ENCODE measurements around the gene MAX. TPM values are rescaled to one million over a fixed set of nuclear protein-coding genes. Genes with fewer than 3 reads are reported as not detected.

The MAX gene, protein sequence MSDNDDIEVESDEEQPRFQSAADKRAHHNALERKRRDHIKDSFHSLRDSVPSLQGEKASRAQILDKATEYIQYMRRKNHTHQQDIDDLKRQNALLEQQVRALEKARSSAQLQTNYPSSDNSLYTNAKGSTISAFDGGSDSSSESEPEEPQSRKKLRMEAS
- total RNA-seq (ENCODE audit: low replicate concordance): 21.4 and 22.2 TPM in 2 replicates

- peak within 1 kb of the TSS; percentile 90 for H2AFZ ChIP-seq (replicated peaks)
- Mint-ChIP-seq H3K9me3 (no peaks in the 10 kb centered on the region), H3K27ac (peak within 1 kb of the TSS; percentile 84), H3K4me3 (peak within 1 kb of the TSS; percentile 96), H3K27me3 (ENCODE audit: insufficient read depth, low read depth) (peaks cover 7% of the 10 kb centered on the region), H3K36me3 (peaks cover 2% of the 10 kb centered on the region), H3K4me1 (peaks cover 13% of the 10 kb centered on the region)
- peaks cover 7% of the 10 kb centered on the region for H3K4me1 ChIP-seq
- H3K4me3 ChIP-seq: peak within 1 kb of the TSS; percentile 92
- peaks cover 4% of the 10 kb centered on the region for H4K20me1 ChIP-seq (ENCODE audit: low read depth)
- no peaks in the 10 kb centered on the region for H3K36me3 ChIP-seq
- H3K27me3 ChIP-seq: peaks cover 13% of the 10 kb centered on the region
- H3F3A ChIP-seq (ENCODE audit: low read depth): no peaks in the 10 kb centered on the region
- peak within 1 kb of the TSS; percentile 59 for H3K27ac ChIP-seq
- TF ChIP-seq EZH2 (IDR thresholded peaks at IDR 0.05): no peak
- TF ChIP-seq, protein P1, sequence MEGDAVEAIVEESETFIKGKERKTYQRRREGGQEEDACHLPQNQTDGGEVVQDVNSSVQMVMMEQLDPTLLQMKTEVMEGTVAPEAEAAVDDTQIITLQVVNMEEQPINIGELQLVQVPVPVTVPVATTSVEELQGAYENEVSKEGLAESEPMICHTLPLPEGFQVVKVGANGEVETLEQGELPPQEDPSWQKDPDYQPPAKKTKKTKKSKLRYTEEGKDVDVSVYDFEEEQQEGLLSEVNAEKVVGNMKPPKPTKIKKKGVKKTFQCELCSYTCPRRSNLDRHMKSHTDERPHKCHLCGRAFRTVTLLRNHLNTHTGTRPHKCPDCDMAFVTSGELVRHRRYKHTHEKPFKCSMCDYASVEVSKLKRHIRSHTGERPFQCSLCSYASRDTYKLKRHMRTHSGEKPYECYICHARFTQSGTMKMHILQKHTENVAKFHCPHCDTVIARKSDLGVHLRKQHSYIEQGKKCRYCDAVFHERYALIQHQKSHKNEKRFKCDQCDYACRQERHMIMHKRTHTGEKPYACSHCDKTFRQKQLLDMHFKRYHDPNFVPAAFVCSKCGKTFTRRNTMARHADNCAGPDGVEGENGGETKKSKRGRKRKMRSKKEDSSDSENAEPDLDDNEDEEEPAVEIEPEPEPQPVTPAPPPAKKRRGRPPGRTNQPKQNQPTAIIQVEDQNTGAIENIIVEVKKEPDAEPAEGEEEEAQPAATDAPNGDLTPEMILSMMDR (IDR thresholded peaks at IDR 0.05): no peak
- no peak for TF ChIP-seq EZH2phosphoT487 (IDR thresholded peaks at IDR 0.05)
- H3K9ac ChIP-seq: peak within 1 kb of the TSS; percentile 74
- no peaks in the 10 kb centered on the region for H3K9me3 ChIP-seq (ENCODE audit: low read depth)
- peaks cover 35% of the 10 kb centered on the region for H3K79me2 ChIP-seq (ENCODE audit: low read depth)
- DNase-seq (ENCODE audit: low spot score): peak; percentile 98
- peak within 1 kb of the TSS; percentile 93 for H3K4me2 ChIP-seq
Measured at GRCh38 chr14:65102441-65103149, at the start of gene MAX. Gene MAX (minus strand): TSS chr14:65102517. CDS start chr14:65102339, 178 bp downstream.

DNA sequence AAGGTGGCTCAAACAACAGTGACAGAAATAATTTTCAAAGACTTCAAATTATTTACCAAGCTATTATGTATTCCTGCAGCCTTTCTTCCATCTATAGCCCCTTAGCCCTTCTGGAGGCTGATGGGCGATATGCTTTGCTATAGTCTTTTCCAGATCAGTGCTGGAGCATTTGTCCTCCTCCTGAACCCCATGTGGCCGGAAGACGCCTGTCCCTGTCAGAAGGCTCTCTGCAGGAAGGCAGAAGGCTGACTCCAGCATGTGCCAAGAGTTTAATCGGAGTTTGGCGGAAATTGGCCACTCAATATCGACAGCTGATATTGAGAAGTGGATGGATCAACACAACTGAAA, 49.3 kb upstream of the MAX start:
- Histone ChIP-seq H3K36me3 (no peaks in the 10 kb centered on the region), H3K27ac (no peak overlapping the region), H3K9ac (no peak overlapping the region), H3K79me2 (ENCODE audit: low read depth) (no peaks in the 10 kb centered on the region), H3K4me3 (no peak overlapping the region), H3F3A (ENCODE audit: low read depth) (no peaks in the 10 kb centered on the region), H3K27me3 (no peaks in the 10 kb centered on the region), H3K9me3 (ENCODE audit: low read depth) (no peaks in the 10 kb centered on the region), H3K4me2 (no peak overlapping the region), H2AFZ (replicated peaks) (no peak overlapping the region), H4K20me1 (ENCODE audit: low read depth) (no peaks in the 10 kb centered on the region), H3K4me1 (no peaks in the 10 kb centered on the region)
- TF ChIP-seq, protein P1 (IDR thresholded peaks at IDR 0.05): no peak
- no peak for TF ChIP-seq EZH2phosphoT487 (IDR thresholded peaks at IDR 0.05)
- TF ChIP-seq EZH2 (IDR thresholded peaks at IDR 0.05): no peak
- no peaks in the 10 kb centered on the region for H3K36me3 Mint-ChIP-seq
- H3K9me3 Mint-ChIP-seq: no peaks in the 10 kb centered on the region
- DNase-seq (ENCODE audit: low spot score): no peak
- H3K4me3 Mint-ChIP-seq: no peak overlapping the region
- no peaks in the 10 kb centered on the region for H3K27me3 Mint-ChIP-seq (ENCODE audit: insufficient read depth, low read depth)
- no peak overlapping the region for H3K27ac Mint-ChIP-seq
- peaks cover 12% of the 10 kb centered on the region for H3K4me1 Mint-ChIP-seq

- TF ChIP-seq EZH2phosphoT487 (IDR thresholded peaks at IDR 0.05) (no peak), EZH2 (IDR thresholded peaks at IDR 0.05) (no peak)
- TF ChIP-seq, protein P1 (IDR thresholded peaks at IDR 0.05): no peak
- Mint-ChIP-seq H3K27ac (no peak overlapping the region), H3K4me3 (no peak overlapping the region), H3K36me3 (no peaks in the 10 kb centered on the region), H3K9me3 (no peaks in the 10 kb centered on the region), H3K27me3 (ENCODE audit: insufficient read depth, low read depth) (no peaks in the 10 kb centered on the region), H3K4me1 (peaks cover 12% of the 10 kb centered on the region)
- Histone ChIP-seq H3F3A (ENCODE audit: low read depth) (no peaks in the 10 kb centered on the region), H3K27me3 (no peaks in the 10 kb centered on the region), H3K27ac (no peak overlapping the region), H2AFZ (replicated peaks) (no peak overlapping the region), H4K20me1 (ENCODE audit: low read depth) (no peaks in the 10 kb centered on the region), H3K36me3 (no peaks in the 10 kb centered on the region), H3K9me3 (ENCODE audit: low read depth) (no peaks in the 10 kb centered on the region), H3K9ac (no peak overlapping the region), H3K4me1 (no peaks in the 10 kb centered on the region), H3K4me2 (no peak overlapping the region), H3K4me3 (no peak overlapping the region), H3K79me2 (ENCODE audit: low read depth) (no peaks in the 10 kb centered on the region)
- DNase-seq (ENCODE audit: low spot score): no peak
Measured at GRCh38 chr14:65150898-65151608, 48.7 kb upstream of the MAX start.

Data from neural progenitor cell (in vitro differentiated cells).